VCaP (cell line): Measurements from ENCODE around the gene HBQ1.

Source experiments
- H3K27ac ChIP-seq: fragments of 450-650 bp; 2 replicates; pipeline ENCODE4 v1.5.1; 2017
- TF ChIP-seq, protein P1 (sequence below): fragments of 450-650 bp; conservative IDR thresholded peaks from 2 replicates; pipeline ENCODE4 v1.5.1; 2017; ENCODE audit warnings: mild to moderate bottlenecking, moderate library complexity

Gene HBQ1

DNA sequence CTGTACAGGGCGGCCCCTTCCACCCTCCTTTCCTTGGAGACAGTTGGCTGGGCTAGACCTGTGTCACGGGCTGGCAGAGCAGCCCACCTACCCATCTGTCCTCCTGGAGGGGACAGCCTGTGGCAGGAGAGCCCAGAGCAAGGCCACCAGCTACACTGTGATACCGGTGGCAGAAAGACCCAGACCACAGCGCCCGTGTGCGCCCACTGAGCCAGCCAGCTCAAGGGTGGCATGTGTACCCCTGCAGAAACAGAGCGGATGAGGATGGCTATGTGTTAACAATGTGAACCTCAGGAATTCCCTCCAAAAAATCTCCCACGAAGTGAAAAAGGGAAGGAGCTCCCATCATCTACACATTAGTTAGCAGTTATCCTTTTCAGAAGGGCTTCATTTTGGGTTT is 7.1 kb downstream of the HBQ1 start:
- TF ChIP-seq, protein P1, sequence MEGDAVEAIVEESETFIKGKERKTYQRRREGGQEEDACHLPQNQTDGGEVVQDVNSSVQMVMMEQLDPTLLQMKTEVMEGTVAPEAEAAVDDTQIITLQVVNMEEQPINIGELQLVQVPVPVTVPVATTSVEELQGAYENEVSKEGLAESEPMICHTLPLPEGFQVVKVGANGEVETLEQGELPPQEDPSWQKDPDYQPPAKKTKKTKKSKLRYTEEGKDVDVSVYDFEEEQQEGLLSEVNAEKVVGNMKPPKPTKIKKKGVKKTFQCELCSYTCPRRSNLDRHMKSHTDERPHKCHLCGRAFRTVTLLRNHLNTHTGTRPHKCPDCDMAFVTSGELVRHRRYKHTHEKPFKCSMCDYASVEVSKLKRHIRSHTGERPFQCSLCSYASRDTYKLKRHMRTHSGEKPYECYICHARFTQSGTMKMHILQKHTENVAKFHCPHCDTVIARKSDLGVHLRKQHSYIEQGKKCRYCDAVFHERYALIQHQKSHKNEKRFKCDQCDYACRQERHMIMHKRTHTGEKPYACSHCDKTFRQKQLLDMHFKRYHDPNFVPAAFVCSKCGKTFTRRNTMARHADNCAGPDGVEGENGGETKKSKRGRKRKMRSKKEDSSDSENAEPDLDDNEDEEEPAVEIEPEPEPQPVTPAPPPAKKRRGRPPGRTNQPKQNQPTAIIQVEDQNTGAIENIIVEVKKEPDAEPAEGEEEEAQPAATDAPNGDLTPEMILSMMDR = no peak
- H3K27ac ChIP-seq = no peak overlapping the region

DNA sequence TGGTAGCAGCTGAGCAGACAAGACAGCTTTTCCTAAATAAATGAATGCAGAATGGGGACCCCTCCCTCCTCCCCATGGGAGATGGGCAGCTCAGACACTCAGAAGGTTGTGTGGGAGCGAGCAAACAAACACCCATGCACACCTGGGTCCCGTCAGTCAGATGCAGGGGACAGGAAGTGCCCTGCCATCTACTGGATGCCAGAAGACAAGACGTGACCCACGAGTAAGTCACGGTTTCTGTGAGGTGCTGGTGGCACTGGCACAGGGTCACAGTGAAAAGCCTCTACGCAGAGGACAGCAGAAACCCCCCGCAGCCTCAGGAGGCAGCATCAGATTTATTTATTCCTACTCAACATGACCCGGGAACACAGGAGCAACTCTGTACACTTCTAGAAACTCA is 8.4 kb downstream of the HBQ1 start:
- H3K27ac ChIP-seq = no peak overlapping the region
- TF ChIP-seq, protein P1 = peak; percentile 61

DNA sequence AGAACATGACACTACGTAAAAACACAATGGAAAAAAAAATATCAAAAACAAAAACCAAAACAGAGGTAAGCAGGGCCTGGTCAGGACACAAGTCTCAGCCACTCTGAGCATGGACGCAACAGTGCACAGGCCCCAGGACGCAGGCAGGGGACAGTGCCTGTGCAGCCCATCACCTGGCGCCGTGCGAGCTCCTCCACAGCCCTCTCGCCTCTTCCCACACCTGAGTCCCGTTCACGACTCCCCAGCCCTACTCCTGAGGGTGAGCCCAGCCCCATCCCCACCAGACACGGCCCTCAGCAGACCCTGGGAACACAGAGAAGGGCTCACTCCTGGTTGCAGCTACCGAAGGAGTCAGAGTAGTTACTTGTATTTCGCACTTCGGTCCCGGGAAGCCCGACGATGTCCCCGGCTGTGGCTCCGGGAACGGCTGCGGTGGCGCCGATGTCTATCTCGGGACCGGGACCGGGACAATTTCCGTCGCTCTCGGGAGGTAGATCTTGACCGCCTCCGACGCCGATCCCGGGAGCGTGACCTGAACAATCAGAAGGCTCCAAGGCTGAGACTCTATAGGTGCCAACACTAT is 9.4 kb downstream of the HBQ1 start:
- TF ChIP-seq, protein P1 = no peak
- no peak overlapping the region for H3K27ac ChIP-seq

DNA sequence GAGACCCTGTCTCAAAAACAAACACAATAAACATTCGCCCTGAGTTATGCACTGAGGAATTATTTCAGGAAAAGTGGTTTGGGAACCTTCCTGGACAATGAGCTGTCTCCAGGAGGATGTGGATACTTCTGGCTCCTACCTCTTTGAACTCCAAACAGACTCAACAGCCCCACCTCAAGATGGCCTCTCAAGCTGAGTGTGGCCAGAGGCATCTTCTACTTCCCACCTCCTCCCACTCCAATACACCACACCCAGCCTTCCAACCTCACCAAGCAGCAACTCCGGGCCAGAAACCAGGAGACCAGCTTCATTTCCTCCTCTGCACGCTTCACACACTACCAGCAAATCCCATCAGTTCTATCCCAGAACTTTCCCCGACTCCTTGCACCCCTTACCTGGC is 11.6 kb downstream of the HBQ1 start:
- H3K27ac ChIP-seq = no peak overlapping the region
- TF ChIP-seq, protein P1 = no peak

DNA sequence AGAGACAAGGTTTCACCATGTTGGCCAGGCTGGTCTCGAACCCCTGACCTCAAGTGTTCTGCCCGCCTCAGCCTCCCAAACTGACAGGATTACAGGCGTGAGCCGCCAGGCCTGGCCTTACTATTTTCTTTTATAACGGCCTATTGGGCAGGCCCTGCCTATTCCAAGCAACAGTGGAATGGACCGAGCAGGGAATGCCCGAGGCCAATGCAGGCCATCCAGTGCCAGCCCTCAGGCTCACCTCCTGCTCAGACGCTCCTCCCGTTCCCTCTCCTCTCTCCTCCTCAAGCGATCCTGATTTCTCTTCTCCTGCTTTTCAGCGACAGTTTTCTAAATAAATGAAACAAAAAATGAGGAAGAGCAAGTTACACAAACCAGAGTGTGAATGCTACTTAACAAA is 12.4 kb downstream of the HBQ1 start:
- TF ChIP-seq, protein P1 = no peak
- no peak overlapping the region for H3K27ac ChIP-seq

DNA sequence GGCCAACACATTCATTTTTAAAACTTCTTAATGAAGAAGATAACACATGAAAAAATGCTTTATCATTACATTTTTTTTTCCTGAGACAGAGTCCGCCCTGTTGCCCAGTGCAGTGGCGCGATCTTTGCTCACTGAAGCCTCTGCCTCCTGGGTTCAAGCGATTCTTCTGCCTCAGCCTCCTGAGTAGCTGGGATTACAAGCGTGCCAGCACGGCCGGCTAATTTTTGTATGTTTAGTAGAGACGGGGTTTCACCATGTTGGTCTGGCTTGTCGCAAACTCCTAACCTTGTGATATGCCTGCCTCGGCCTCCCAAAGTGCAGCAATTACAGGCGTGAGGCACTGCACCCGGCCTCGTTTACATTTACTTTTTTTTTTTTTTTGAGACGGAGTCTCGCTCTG is 13.2 kb downstream of the HBQ1 start:
- H3K27ac ChIP-seq = no peak overlapping the region
- TF ChIP-seq, protein P1 = no peak

DNA sequence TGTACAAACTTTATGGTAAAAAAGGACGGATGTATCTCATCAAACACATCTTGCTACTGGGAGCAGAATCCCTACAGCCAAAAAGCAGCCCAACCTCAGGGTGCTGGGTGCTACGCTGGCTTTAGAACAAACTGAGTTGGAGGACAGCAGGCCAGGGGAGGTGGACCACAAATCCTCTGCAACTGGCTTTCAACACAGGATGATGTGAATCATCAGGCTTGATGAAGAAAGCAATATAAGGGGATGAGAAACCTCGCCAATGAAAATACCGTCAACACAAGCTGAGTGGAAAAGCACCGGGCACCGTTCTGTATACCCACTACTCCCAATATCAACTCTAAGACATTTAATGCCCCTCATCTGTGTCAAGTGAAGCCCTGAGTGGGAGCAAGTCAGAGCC is 14.3 kb downstream of the HBQ1 start:
- TF ChIP-seq, protein P1 = no peak
- H3K27ac ChIP-seq = no peak overlapping the region
